ENCODE results near the gene CDK5RAP1.

CDK5RAP1 gene

GRCh38 chr20:33328157-33329137 lies 72.9 kb downstream of the CDK5RAP1 start:
- no peak for DNase-seq

GRCh38 chr20:33325350-33325749 lies 76.0 kb downstream of the CDK5RAP1 start:
- no peak for DNase-seq

- no peak for DNase-seq
Measured at GRCh38 chr20:33323236-33323635, 78.1 kb downstream of the CDK5RAP1 start.

GRCh38 chr20:33322456-33322855 lies 78.9 kb downstream of the CDK5RAP1 start:
- no peak for DNase-seq

GRCh38 chr20:33320006-33320405 lies 81.3 kb downstream of the CDK5RAP1 start:
- no peak for DNase-seq

GRCh38 chr20:33318096-33318429 lies 83.3 kb downstream of the CDK5RAP1 start:
- no peak for DNase-seq

GRCh38 chr20:33317424-33318095 lies 83.8 kb downstream of the CDK5RAP1 start:
- DNase-seq, result no peak

GRCh38 chr20:33316958-33317357 lies 84.4 kb downstream of the CDK5RAP1 start:
- DNase-seq, result no peak

- no peak for DNase-seq
Measured at GRCh38 chr20:33316343-33316742, 85.0 kb downstream of the CDK5RAP1 start.

- DNase-seq, result no peak
Measured at GRCh38 chr20:33313686-33314314, 87.5 kb downstream of the CDK5RAP1 start.

- DNase-seq, result no peak
Measured at GRCh38 chr20:33312583-33312982, 88.7 kb downstream of the CDK5RAP1 start.

- DNase-seq, result no peak
Measured at GRCh38 chr20:33311996-33312395, 89.3 kb downstream of the CDK5RAP1 start.

- DNase-seq, result no peak
Measured at GRCh38 chr20:33311011-33311410, 90.3 kb downstream of the CDK5RAP1 start.

GRCh38 chr20:33310327-33310899 lies 90.9 kb downstream of the CDK5RAP1 start:
- DNase-seq, result no peak

GRCh38 chr20:33309631-33310030 lies 91.7 kb downstream of the CDK5RAP1 start:
- DNase-seq, result no peak

All from CD4-positive, alpha-beta T cell treated with Interleukin-6 for 4 hours (primary cell).